MM.1S (cell line): ENCODE results near the gene PSD2.

ENCODE experiments used
- CTCF ChIP-seq: fragments of 300-600 bp; sonication (generic); IDR thresholded peaks from 2 replicates; pipeline ENCODE4 v1.5.1; 2016; ENCODE audit warnings: antibody characterized with exemption, low read length, mixed read lengths
- EZH2 ChIP-seq: fragments of 300-600 bp; sonication (generic); optimal IDR thresholded peaks from 2 replicates; pipeline ENCODE3; 2017; ENCODE audit warnings: low read depth, mild to moderate bottlenecking, antibody characterized with exemption, low read length, mixed read lengths
- EZH2phosphoT487 ChIP-seq: fragments of 300-600 bp; sonication (generic); IDR thresholded peaks from 2 replicates; pipeline ENCODE4 v1.6.1; 2018; ENCODE audit warnings: antibody characterized with exemption, low read length

- TF ChIP-seq CTCF (no peak), EZH2 (no peak), EZH2phosphoT487 (no peak)
These were observed 59.8 kb downstream of the PSD2 start for GRCh38 chr5:139855451-139855850.
